AG08395 (cell line): ENCODE results near the gene PNO1.
A peak's percentile ranks its signal among the peaks of the same experiment; 100 is the strongest.
"Not testable (repeated sequence)": the region's sequence is repeated elsewhere in the genome, so short reads cannot be mapped to it uniquely, and the experiment has no call there.

Experiments
- DNase-seq: peaks from one replicate; pipeline ENCODE4 v3.0.0; 2012; ENCODE audit warnings: mixed read lengths, low spot score

PNO1 gene

GRCh38 chr2:68157402-68158133, at the start of gene PNO1:
PNO1 (plus strand) TSS chr2:68157888; CDS start chr2:68157935, 47 bp downstream.
- DNase-seq, result peak; percentile 99

- DNase-seq, result no peak
These were observed 49.6 kb upstream of the PNO1 start for GRCh38 chr2:68108120-68108519.

- DNase-seq, result no peak
These were observed 47.6 kb upstream of the PNO1 start for GRCh38 chr2:68110102-68110501.

GRCh38 chr2:68115965-68116364, 41.7 kb upstream of the PNO1 start:
- no peak for DNase-seq

GRCh38 chr2:68117922-68118321, 39.8 kb upstream of the PNO1 start:
- not testable (repeated sequence) for DNase-seq

- DNase-seq, result no peak
These were observed 38.9 kb upstream of the PNO1 start for GRCh38 chr2:68118816-68119215.

- DNase-seq, result no peak
These were observed 38.2 kb upstream of the PNO1 start for GRCh38 chr2:68119504-68119903.

- DNase-seq, result peak; percentile 81
These were observed 35.6 kb upstream of the PNO1 start for GRCh38 chr2:68121873-68122679.

GRCh38 chr2:68122680-68122964, 35.1 kb upstream of the PNO1 start:
- DNase-seq, result no peak

- DNase-seq, result peak; percentile 26
These were observed 33.4 kb upstream of the PNO1 start for GRCh38 chr2:68124321-68124720.

- DNase-seq, result no peak
These were observed 31.9 kb upstream of the PNO1 start for GRCh38 chr2:68125821-68126220.

GRCh38 chr2:68126561-68126960, 31.1 kb upstream of the PNO1 start:
- no peak for DNase-seq

- no peak for DNase-seq
These were observed 30.1 kb upstream of the PNO1 start for GRCh38 chr2:68127358-68128242.

- no peak for DNase-seq
These were observed 23.6 kb upstream of the PNO1 start for GRCh38 chr2:68134120-68134519.

GRCh38 chr2:68134554-68134953, 23.1 kb upstream of the PNO1 start:
- DNase-seq, result no peak

- DNase-seq, result no peak
These were observed 22.0 kb upstream of the PNO1 start for GRCh38 chr2:68135448-68136320.

GRCh38 chr2:68141875-68142274, 15.8 kb upstream of the PNO1 start:
- DNase-seq, result no peak

GRCh38 chr2:68151037-68151436, 6.7 kb upstream of the PNO1 start:
- peak; percentile 4 for DNase-seq

GRCh38 chr2:68152681-68153347, 4.9 kb upstream of the PNO1 start:
- DNase-seq, result no peak

GRCh38 chr2:68155618-68156017, 2.1 kb upstream of the PNO1 start:
- no peak for DNase-seq

GRCh38 chr2:68156419-68156818, 1.3 kb upstream of the PNO1 start:
- DNase-seq, result no peak
